SK-N-SH (cell line): ENCODE measurements around the gene CYB5D1.
A peak's percentile ranks its signal among the peaks of the same experiment; 100 is the strongest.

Experiments
- CHD2 ChIP-seq: fragments of 150-350 bp; IDR thresholded peaks from 2 replicates; pipeline ENCODE4 v1.6.1; 2018; ENCODE audit warnings: low read length; ENCODE audit not compliant: partially characterized antibody
- EP300 ChIP-seq, 2 experiments: IDR thresholded peaks; 2 replicates each; pipeline versions ENCODE4 v1.4.0 to v1.6.1; 2012; ENCODE audit warnings: borderline replicate concordance in 1 of 2, low read depth in 1 of 2, low read length in 1 of 2
- GABPA ChIP-seq: IDR thresholded peaks from 2 replicates; pipeline ENCODE4 v1.4.0; 2012; ENCODE audit warnings: low read depth, mild to moderate bottlenecking
- POLR2AphosphoS5 ChIP-seq: IDR thresholded peaks from 2 replicates; pipeline ENCODE4 v1.6.1; 2012; ENCODE audit warnings: low read depth, low read length
- SIN3A ChIP-seq: IDR thresholded peaks from 2 replicates; pipeline ENCODE4 v1.6.1; 2012; ENCODE audit warnings: low read depth, mild to moderate bottlenecking, low read length, moderate library complexity, borderline replicate concordance
- YY1 ChIP-seq: IDR thresholded peaks from 2 replicates; pipeline ENCODE4 v1.4.0; 2012; ENCODE audit warnings: low read depth, mild to moderate bottlenecking
- TF ChIP-seq, protein P1 (sequence below): fragments of 200-600 bp; sonication (generic); IDR thresholded peaks from 2 replicates; pipeline ENCODE4 v1.6.1; 2017; ENCODE audit warnings: antibody characterized with exemption, mild to moderate bottlenecking, moderate library complexity
- TF ChIP-seq, protein P2 (sequence below): fragments of 150-350 bp; IDR thresholded peaks from 2 replicates; pipeline ENCODE4 v1.6.1; 2017; ENCODE audit warnings: antibody characterized with exemption, low read length, low read depth, borderline replicate concordance
- TF ChIP-seq, protein P3 (sequence below): IDR thresholded peaks from 2 replicates; pipeline ENCODE4 v1.6.1; 2012; ENCODE audit warnings: mild to moderate bottlenecking, low read depth, low read length, moderate library complexity

DNA sequence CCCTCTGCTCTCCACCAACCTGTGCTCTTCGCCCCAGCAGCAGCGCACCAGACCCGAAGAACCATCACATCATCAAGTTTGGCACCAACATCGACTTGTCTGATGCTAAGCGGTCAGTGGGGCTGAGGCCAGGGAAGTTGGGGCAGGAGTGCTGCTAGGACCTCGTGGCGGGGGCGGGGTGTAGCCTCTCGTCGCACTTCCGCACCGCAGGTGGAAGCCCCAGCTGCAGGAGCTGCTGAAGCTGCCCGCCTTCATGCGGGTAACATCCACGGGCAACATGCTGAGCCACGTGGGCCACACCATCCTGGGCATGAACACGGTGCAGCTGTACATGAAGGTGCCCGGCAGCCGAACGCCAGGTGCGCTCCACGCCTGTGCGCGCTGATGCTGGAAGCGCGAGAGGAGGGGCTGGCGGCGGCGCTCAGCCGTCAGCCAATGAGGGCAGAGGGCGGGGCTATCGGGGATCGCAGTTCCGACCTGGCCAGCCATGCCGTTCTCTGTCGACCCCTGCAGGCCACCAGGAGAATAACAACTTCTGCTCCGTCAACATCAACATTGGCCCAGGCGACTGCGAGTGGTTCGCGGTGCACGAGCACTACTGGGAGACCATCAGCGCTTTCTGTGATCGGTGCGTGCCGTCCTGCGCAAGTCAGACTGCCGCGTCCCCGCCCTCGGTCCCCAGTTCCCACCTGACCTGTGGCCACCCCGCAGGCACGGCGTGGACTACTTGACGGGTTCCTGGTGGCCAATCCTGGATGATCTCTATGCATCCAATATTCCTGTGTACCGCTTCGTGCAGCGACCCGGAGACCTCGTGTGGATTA is 6.2 kb upstream of the CYB5D1 start:
- TF ChIP-seq SIN3A (peak; percentile 62; the same call in 1 of the 2 replicates), CHD2 (peak; percentile 27), YY1 (no peak), EP300 (IDR thresholded peaks at IDR 0.05; ENCODE audit: borderline replicate concordance in 1 of 2, low read depth in 1 of 2, low read length in 1 of 2) (no peak), POLR2AphosphoS5 (no peak; the same call in 1 of the 2 replicates), GABPA (no peak)
- TF ChIP-seq, protein P1, sequence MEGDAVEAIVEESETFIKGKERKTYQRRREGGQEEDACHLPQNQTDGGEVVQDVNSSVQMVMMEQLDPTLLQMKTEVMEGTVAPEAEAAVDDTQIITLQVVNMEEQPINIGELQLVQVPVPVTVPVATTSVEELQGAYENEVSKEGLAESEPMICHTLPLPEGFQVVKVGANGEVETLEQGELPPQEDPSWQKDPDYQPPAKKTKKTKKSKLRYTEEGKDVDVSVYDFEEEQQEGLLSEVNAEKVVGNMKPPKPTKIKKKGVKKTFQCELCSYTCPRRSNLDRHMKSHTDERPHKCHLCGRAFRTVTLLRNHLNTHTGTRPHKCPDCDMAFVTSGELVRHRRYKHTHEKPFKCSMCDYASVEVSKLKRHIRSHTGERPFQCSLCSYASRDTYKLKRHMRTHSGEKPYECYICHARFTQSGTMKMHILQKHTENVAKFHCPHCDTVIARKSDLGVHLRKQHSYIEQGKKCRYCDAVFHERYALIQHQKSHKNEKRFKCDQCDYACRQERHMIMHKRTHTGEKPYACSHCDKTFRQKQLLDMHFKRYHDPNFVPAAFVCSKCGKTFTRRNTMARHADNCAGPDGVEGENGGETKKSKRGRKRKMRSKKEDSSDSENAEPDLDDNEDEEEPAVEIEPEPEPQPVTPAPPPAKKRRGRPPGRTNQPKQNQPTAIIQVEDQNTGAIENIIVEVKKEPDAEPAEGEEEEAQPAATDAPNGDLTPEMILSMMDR, result peak; percentile 87
- TF ChIP-seq, protein P2, sequence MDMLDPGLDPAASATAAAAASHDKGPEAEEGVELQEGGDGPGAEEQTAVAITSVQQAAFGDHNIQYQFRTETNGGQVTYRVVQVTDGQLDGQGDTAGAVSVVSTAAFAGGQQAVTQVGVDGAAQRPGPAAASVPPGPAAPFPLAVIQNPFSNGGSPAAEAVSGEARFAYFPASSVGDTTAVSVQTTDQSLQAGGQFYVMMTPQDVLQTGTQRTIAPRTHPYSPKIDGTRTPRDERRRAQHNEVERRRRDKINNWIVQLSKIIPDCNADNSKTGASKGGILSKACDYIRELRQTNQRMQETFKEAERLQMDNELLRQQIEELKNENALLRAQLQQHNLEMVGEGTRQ, result no peak
- TF ChIP-seq, protein P3, sequence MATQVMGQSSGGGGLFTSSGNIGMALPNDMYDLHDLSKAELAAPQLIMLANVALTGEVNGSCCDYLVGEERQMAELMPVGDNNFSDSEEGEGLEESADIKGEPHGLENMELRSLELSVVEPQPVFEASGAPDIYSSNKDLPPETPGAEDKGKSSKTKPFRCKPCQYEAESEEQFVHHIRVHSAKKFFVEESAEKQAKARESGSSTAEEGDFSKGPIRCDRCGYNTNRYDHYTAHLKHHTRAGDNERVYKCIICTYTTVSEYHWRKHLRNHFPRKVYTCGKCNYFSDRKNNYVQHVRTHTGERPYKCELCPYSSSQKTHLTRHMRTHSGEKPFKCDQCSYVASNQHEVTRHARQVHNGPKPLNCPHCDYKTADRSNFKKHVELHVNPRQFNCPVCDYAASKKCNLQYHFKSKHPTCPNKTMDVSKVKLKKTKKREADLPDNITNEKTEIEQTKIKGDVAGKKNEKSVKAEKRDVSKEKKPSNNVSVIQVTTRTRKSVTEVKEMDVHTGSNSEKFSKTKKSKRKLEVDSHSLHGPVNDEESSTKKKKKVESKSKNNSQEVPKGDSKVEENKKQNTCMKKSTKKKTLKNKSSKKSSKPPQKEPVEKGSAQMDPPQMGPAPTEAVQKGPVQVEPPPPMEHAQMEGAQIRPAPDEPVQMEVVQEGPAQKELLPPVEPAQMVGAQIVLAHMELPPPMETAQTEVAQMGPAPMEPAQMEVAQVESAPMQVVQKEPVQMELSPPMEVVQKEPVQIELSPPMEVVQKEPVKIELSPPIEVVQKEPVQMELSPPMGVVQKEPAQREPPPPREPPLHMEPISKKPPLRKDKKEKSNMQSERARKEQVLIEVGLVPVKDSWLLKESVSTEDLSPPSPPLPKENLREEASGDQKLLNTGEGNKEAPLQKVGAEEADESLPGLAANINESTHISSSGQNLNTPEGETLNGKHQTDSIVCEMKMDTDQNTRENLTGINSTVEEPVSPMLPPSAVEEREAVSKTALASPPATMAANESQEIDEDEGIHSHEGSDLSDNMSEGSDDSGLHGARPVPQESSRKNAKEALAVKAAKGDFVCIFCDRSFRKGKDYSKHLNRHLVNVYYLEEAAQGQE, result no peak
